Naive thymus-derived CD8-positive, alpha-beta T cell (primary cell): ENCODE data around the gene RERE. TPM values are rescaled to one million over a fixed set of nuclear protein-coding genes. Genes with fewer than 3 reads are reported as not detected.

ENCODE experiments used
- ATAC-seq, 2 donors: fragments of 150-1000 bp; cut with Tn5 transposase in 1 of 2; sonication (Bioruptor Pico), chemical (Tn5 transposase) in 1 of 2; 1 replicate in 1 of 2; 2 replicates in 1 of 2; pipeline ENCODE4 v1.10.0; 2021; ENCODE audit warnings: mild to moderate bottlenecking in 2 of 2, moderate library complexity in 2 of 2
- POLR2A ChIA-PET: fragments of 350-600 bp; sonication (Branson Sonifier 250); formaldehyde crosslinking; loops from one replicate; lab custom pipeline; 2021; ENCODE audit warnings: antibody characterized with exemption; lab: Charles Lee
- DNase-seq, 10 donors: peaks; one replicate each; pipeline versions ENCODE4 v3.0.0 to v3.0.0-alpha.2; 2020 to 2022
- H3K27ac Mint-ChIP-seq, 10 donors: one replicate each; pipeline ENCODE4 v1.8.0; 2020 to 2022; ENCODE audit warnings: mild to moderate bottlenecking in 10 of 10, mixed read lengths in 10 of 10, moderate library complexity in 4 of 10, inconsistent platforms in 1 of 10
- H3K27me3 Mint-ChIP-seq, 5 donors: one replicate each; pipeline ENCODE4 v1.8.0; 2021 to 2022; ENCODE audit warnings: mixed read lengths in 5 of 5
- H3K36me3 Mint-ChIP-seq, 3 donors: one replicate each; pipeline ENCODE4 v1.8.0; 2020 to 2022; ENCODE audit warnings: mixed read lengths in 3 of 3, mild to moderate bottlenecking in 2 of 3, inconsistent platforms in 1 of 3
- H3K4me1 Mint-ChIP-seq, 4 donors: one replicate each; pipeline ENCODE4 v1.8.0; 2021 to 2022; ENCODE audit warnings: mixed read lengths in 4 of 4
- H3K4me3 Mint-ChIP-seq, 10 donors: one replicate each; pipeline ENCODE4 v1.8.0; 2020 to 2022; ENCODE audit warnings: mild to moderate bottlenecking in 10 of 10, mixed read lengths in 10 of 10, moderate library complexity in 6 of 10, inconsistent platforms in 1 of 10
- H3K9me3 Mint-ChIP-seq, 9 donors: one replicate each; pipeline ENCODE4 v1.8.0; 2020 to 2022; ENCODE audit warnings: mixed read lengths in 9 of 9, mild to moderate bottlenecking in 3 of 9, inconsistent platforms in 1 of 9, moderate library complexity in 1 of 9
- polyA plus RNA-seq, 3 donors: library from polyadenylated mRNA; unstranded; fragments of 300-500 nt; fragmentation: Illumina TruSeq; gene quantifications; one replicate each; pipeline ENCODE4 v1.2.3, GENCODE V29; 2021
- total RNA-seq, 8 experiments: library from RNA in 2 of 8; stranded (reverse) in 2 of 8; gene quantifications; one replicate each; pipeline ENCODE4 v1.2.3 and lab custom pipeline; 2021 to 2026

The RERE gene
- total and polyA plus RNA-seq, 5 experiments from 2014 or later: 4.1 to 84.2 (median 8.8) TPM

GRCh38 chr1:8560611-8561544 is 256.6 kb downstream of the RERE start:
- POLR2A ChIA-PET: interaction anchor here (0.5 kb wide), 1 partner anchor 116 kb away, joined by 3 read pairs; no protein-coding TSS in a partner anchor
- no peak overlapping the region for H3K4me3 Mint-ChIP-seq
- ATAC-seq: peak; percentile 63 to 65

GRCh38 chr1:8560035-8560434 is 257.4 kb downstream of the RERE start:
- peaks cover 2 to 30% (median 10%) of the 10 kb centered on the region in 4 donors for H3K4me1 Mint-ChIP-seq
- ATAC-seq: no peak
- DNase-seq: no peak
- H3K9me3 Mint-ChIP-seq: no peaks in the 10 kb centered on the region
- POLR2A ChIA-PET: no interaction called here
- peaks cover 0 to 14% (median 6%) of the 10 kb centered on the region in 3 donors for H3K36me3 Mint-ChIP-seq
- H3K4me3 Mint-ChIP-seq: no peak overlapping the region
- H3K27me3 Mint-ChIP-seq: no peaks in the 10 kb centered on the region
- no peak overlapping the region for H3K27ac Mint-ChIP-seq

More at GRCh38 chr1:8560611-8561544, 256.6 kb downstream of the RERE start:
- Mint-ChIP-seq H3K27me3 (no peaks in the 10 kb centered on the region), H3K9me3 (no peaks in the 10 kb centered on the region), H3K4me1 (peaks cover 1 to 29% (median 2%) of the 10 kb centered on the region in 4 donors), H3K27ac (peak overlapping the region in 2 of 10 donors; percentile 2 to 42), H3K36me3 (peaks cover 0 to 6% (median 3%) of the 10 kb centered on the region in 3 donors)
- peak in 8 of 10 donors; percentile 15 to 63 (median 43) for DNase-seq

GRCh38 chr1:8555582-8555981 is 261.9 kb downstream of the RERE start:
- Mint-ChIP-seq H3K36me3 (peaks cover 0 to 17% (median 6%) of the 10 kb centered on the region in 3 donors), H3K9me3 (no peaks in the 10 kb centered on the region), H3K4me1 (peaks cover 18 to 35% (median 23%) of the 10 kb centered on the region in 4 donors), H3K27me3 (no peaks in the 10 kb centered on the region), H3K4me3 (no peak overlapping the region), H3K27ac (no peak overlapping the region)
- DNase-seq: no peak
- POLR2A ChIA-PET: no interaction called here
- no peak for ATAC-seq

GRCh38 chr1:8554956-8555534 is 262.4 kb downstream of the RERE start:
- Mint-ChIP-seq H3K27ac (no peak overlapping the region), H3K36me3 (peaks cover 0 to 17% (median 6%) of the 10 kb centered on the region in 3 donors), H3K4me3 (no peak overlapping the region), H3K27me3 (no peaks in the 10 kb centered on the region), H3K9me3 (no peaks in the 10 kb centered on the region), H3K4me1 (peaks cover 16 to 35% (median 23%) of the 10 kb centered on the region in 4 donors)
- POLR2A ChIA-PET: no interaction called here
- DNase-seq (no peak), ATAC-seq (no peak)

GRCh38 chr1:8552820-8553397 is 264.5 kb downstream of the RERE start:
- Mint-ChIP-seq H3K36me3 (peaks cover 0 to 17% (median 6%) of the 10 kb centered on the region in 3 donors), H3K27ac (peak overlapping the region in 2 of 10 donors; percentile 60 to 66), H3K9me3 (no peaks in the 10 kb centered on the region), H3K27me3 (no peaks in the 10 kb centered on the region), H3K4me3 (peak overlapping the region in 1 of 10 donors; percentile 31), H3K4me1 (peaks cover 16 to 35% (median 24%) of the 10 kb centered on the region in 4 donors)
- DNase-seq (no peak), ATAC-seq (no peak)
- POLR2A ChIA-PET: no interaction called here

GRCh38 chr1:8551613-8552489 is 265.6 kb downstream of the RERE start:
- Mint-ChIP-seq H3K4me1 (peaks cover 16 to 35% (median 25%) of the 10 kb centered on the region in 4 donors), H3K36me3 (peaks cover 0 to 17% (median 6%) of the 10 kb centered on the region in 3 donors), H3K27me3 (no peaks in the 10 kb centered on the region), H3K9me3 (no peaks in the 10 kb centered on the region), H3K4me3 (peak overlapping the region in 5 of 10 donors; percentile 18 to 33 (median 31)), H3K27ac (peak overlapping the region in 7 of 10 donors; percentile 9 to 66 (median 21))
- POLR2A ChIA-PET: no interaction called here
- peak in 5 of 10 donors; percentile 13 to 49 (median 23) for DNase-seq
- ATAC-seq: peak; percentile 72 to 82

GRCh38 chr1:8551057-8551456 is 266.4 kb downstream of the RERE start:
- Mint-ChIP-seq H3K27ac (no peak overlapping the region), H3K36me3 (peaks cover 0 to 17% (median 4%) of the 10 kb centered on the region in 3 donors), H3K27me3 (no peaks in the 10 kb centered on the region), H3K4me3 (no peak overlapping the region), H3K9me3 (no peaks in the 10 kb centered on the region), H3K4me1 (peaks cover 16 to 35% (median 25%) of the 10 kb centered on the region in 4 donors)
- POLR2A ChIA-PET: no interaction called here
- ATAC-seq (no peak), DNase-seq (no peak)

- H3K4me3 Mint-ChIP-seq: no peak overlapping the region
- POLR2A ChIA-PET: no interaction called here
- no peak overlapping the region for H3K27ac Mint-ChIP-seq
- H3K27me3 Mint-ChIP-seq: no peaks in the 10 kb centered on the region
- H3K9me3 Mint-ChIP-seq: peaks cover 0 to 9% (median 2%) of the 10 kb centered on the region in 9 donors
- peaks cover 8 to 20% (median 16%) of the 10 kb centered on the region in 3 donors for H3K36me3 Mint-ChIP-seq
- no peak for ATAC-seq
- no peak for DNase-seq
- peaks cover 13 to 17% (median 13%) of the 10 kb centered on the region in 4 donors for H3K4me1 Mint-ChIP-seq
Observed at GRCh38 chr1:8547791-8548190, 269.6 kb downstream of the RERE start.

GRCh38 chr1:8545078-8545477 is 272.4 kb downstream of the RERE start:
- DNase-seq (no peak), ATAC-seq (no peak)
- H3K9me3 Mint-ChIP-seq: peaks cover 0 to 9% (median 2%) of the 10 kb centered on the region in 9 donors
- no peak overlapping the region for H3K27ac Mint-ChIP-seq
- no peak overlapping the region for H3K4me3 Mint-ChIP-seq
- H3K36me3 Mint-ChIP-seq: peaks cover 8 to 27% (median 20%) of the 10 kb centered on the region in 3 donors
- peaks cover 0 to 13% (median 4%) of the 10 kb centered on the region in 4 donors for H3K4me1 Mint-ChIP-seq
- no peaks in the 10 kb centered on the region for H3K27me3 Mint-ChIP-seq
- POLR2A ChIA-PET: interaction anchor here (0.6 to 1.0 kb wide), 2 partner anchors 19 to 29 kb away, joined by 3 read pairs; no protein-coding TSS in a partner anchor

- Mint-ChIP-seq H3K9me3 (peaks cover 0 to 9% (median 2%) of the 10 kb centered on the region in 9 donors), H3K36me3 (peaks cover 8 to 27% (median 20%) of the 10 kb centered on the region in 3 donors), H3K4me3 (no peak overlapping the region), H3K27ac (no peak overlapping the region), H3K27me3 (no peaks in the 10 kb centered on the region), H3K4me1 (peaks cover 2 to 15% (median 7%) of the 10 kb centered on the region in 4 donors)
- no peak for DNase-seq
- no peak for ATAC-seq
- POLR2A ChIA-PET: no interaction called here
Observed at GRCh38 chr1:8544644-8545043, 272.8 kb downstream of the RERE start.

GRCh38 chr1:8543965-8544364 is 273.5 kb downstream of the RERE start:
- ATAC-seq (no peak), DNase-seq (no peak)
- Mint-ChIP-seq H3K4me3 (no peak overlapping the region), H3K36me3 (peaks cover 8 to 29% (median 23%) of the 10 kb centered on the region in 3 donors), H3K27me3 (no peaks in the 10 kb centered on the region), H3K27ac (no peak overlapping the region), H3K4me1 (peaks cover 5 to 17% (median 9%) of the 10 kb centered on the region in 4 donors), H3K9me3 (peaks cover 0 to 9% (median 2%) of the 10 kb centered on the region in 9 donors)
- POLR2A ChIA-PET: no interaction called here
